EH (cell line): ENCODE data around the gene ZNF462.

ENCODE experiments used
- DNase-seq: peaks from one replicate; pipeline ENCODE4 v3.0.0-alpha.2; 2015; ENCODE audit warnings: low read depth

The ZNF462 gene

DNA sequence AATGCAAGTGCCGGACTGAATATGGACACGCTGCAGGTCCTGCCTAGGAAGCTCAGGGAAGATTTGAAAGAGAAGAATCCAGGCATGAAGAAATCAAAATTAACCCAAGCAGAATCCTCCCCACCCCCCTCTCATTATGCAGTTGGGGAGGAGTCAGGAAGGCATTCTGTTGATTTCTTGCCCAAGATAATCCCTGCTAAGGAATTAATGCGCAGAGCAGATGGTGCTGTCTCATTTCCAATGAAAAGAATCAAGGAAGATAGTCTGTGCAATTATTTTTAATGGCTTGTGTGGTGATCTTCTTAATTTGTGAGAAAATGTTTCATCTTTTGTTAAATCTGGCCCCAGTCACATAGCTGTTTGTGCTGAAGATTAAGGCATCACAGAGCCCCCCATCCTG is 145.0 kb downstream of the ZNF462 start:
- DNase-seq = no peak

DNA sequence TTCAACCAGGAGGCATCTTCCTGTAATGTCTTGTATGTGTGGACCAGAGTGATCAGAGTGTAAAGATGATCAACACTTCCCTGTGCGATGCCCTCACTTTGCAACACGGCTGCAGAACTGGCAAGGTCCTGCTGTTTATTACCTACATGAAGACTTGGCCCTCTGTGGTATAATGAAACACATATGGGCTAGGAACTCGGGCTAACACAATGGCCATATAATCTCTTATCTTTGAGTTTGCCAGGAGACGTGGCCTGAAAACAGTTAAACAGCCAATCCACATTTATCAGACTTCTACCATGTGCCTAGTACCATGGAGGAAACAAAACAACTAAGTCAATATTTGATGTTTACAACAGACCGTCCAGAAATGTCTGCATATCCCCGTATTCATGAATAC is 145.5 kb downstream of the ZNF462 start:
- DNase-seq = no peak

DNA sequence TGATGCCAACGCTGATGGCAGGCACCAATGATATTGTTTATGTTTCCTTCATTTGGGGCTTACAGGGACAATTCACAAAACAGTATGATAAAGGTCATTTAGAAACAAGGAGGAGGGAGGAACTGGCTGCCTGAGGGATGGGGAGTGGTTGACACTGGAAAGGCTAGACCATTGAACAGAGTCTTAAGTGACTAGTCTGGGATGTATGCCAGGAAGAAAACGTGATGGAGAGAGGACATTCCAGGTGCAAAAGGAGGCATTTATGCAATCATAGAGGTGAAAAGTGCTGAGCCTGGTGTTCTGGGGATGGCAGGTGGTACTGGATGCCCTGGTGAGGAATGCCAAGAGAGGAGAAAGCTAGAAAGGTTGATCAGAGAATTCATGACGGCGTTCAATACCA is 153.4 kb downstream of the ZNF462 start:
- no peak for DNase-seq

DNA sequence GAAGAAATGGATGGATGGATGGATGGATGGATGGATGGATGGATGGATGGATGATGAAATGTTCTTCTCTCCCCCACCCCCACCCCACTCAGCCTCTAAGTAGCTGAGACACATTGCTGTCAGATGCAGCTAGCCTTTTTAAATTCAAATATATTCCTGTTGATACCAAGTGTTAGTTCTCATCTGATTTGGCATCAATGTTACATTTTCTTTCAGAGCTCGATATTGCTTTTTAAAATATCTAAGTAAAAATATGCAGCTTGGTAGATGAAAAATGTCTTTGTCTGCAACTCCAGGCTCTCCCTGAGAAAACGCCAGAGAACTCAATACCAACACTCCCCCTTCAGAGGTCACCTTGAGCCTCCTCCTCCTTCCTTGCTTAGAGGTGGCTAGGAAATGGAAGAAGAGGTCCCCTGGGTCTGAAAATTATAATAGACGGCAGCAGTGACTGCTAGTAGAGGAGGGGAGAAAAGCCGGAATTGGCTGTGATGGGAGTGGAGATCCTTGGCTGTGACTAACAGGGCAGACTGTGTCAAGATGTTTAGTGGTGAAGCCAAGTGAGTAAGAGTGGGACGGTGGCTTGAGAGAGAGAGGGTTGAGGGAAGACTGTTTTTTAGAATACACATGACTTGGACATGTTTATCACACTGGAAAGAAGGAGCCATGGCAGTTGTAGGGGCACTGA is 156.0 kb downstream of the ZNF462 start:
- DNase-seq = peak; percentile 73

DNA sequence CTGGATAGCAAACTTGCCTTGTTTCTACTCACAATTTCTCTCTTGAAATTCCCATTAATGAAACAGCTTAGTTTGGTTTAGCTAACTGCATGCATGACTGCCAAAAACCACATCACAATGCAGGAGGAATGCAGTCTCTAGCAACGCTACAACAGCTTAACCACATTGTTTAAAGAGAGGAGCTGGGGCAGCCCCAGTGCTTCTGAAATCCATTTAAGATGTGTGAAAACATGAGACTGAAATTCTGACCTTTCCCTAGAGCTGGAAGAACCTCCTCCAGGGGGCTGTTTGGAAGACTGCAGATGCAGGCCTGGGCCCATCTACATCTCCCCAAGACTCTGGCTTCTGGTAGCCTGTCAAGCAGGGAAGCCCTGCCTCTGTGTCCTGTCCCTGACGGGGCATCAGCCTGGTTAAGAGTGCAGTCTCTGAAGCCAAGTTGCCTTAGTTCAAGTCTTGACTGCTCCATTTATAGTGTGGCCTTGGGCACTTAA is 157.1 kb downstream of the ZNF462 start:
- peak; percentile 95 for DNase-seq

DNA sequence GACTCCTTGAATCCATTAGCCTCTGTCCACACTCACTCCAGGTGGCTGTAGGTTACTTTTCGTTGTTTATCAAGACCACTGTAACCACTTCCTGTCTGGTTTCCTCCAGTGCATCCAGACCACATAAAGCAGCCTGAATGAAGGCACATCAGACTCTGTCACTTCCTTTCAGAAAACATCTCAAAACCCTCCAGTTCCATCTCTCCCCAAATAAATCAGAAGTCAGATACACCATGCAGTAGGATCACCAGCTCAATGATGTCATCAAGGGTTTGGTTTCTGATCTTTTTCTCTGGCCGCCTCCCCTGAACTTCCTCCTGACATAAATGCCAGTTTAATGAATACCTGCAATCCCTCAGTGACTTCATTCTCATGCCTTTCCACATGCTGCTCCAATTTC is 161.2 kb downstream of the ZNF462 start:
- no peak for DNase-seq

DNA sequence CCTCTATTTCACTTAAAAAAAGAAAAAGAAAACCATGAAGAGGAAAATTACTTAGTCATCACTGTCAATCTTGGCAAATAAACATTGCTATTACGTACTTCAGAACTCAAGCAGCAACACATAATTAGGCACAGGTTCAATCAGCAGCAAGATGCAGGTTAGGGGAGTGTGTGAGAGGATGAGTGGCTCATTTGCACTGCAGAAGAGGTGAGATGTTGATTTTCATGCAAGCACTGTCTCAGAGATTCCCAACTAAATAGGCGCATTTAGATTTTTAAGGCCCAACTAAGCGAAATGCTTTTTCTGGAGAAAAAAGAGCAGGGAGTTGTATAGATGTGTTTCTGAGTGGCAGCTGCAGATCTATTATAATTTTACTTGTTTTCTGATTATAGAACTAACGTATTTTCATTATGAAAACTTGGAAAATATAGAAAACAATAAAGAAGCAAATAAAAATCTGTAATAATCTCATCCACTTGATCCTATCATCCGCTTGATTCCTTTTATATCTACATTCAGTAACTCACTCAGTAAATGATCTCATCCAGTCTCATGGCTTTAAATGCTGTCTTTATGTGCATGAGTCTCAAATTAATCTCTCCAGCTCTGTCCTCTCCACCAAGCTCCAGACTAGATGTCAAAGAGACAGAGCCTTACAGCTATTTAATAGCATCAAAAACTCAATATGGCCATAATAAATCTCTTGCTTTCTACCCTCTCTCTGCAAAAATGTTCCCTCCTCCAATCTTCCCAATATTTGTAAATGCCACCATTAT is 162.5 kb downstream of the ZNF462 start:
- no peak for DNase-seq

DNA sequence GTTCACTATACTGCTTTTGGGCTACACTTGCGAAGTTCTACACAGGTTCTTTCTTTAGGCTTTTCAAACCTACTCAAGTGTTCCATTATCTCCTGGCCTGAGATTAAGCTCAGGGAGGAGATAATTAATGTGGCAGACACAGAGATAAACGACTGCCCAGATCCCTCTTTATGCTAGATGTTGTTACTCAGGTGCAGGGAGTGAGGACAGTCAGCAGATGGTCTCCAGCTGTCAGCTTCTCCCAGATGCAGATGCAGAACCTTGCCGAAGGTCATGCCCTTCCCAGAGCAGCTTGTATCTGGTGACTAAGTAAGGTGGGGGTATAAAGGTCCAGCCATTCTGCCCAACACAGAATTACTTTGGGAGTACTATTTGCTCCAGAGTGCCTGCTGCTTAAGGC is 166.2 kb downstream of the ZNF462 start:
- DNase-seq = no peak

DNA sequence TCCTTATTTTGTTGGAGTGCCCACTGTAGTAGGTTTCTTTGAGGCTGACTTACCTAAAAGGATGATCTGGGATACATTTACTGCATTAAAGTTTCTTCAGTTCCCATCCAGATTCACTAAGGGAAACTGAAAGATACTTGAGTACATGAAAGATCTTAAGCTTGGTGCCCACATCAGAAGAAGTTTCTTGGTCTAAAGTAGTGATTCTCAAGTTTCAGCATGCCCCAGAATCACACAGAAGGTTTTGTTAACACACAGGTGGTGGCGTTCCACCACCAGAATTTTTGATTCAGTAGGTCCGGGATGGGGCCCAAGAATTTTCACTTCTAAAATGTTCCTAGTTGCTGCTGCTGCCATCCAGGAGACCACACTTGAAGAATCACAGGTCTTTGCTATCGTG is 171.0 kb downstream of the ZNF462 start:
- no peak for DNase-seq

DNA sequence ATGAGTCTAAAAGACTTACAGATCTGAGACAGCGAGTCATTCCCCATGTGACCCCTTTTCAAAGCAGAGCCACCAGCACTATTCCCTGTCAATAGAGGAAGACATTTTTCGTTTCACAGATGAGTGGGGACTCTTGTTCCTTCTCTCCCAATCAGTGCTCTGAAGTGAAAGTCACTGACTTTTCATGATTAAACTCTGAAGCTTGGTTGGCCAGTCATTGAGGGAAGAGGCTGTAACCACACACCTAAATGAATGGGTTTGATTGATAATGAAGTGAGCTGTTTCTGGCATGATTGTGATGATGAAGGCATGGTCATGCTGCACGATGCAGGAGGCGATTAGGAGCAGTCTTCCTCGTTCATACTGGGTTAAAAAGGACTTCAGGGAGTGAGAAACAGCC is 171.9 kb downstream of the ZNF462 start:
- no peak for DNase-seq

DNA sequence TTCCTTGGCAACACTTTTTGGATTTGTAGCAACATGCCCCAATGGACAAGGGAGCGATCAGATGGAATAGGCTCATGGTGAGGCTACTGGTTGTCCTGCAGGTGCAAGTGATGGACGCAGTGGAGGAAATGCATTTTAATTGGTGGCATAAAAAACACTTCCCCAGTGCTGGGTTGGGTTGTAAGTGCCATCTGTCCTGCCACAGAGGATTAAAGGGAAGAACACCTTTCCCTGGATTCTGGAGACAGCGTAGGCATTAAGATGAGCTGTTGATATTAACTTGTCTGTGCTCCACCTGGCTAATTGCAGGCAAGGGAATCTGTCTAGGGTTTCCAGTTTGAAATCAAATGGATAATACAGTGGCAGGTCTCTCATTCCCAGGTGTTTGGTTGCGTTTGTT is 173.4 kb downstream of the ZNF462 start:
- no peak for DNase-seq

DNA sequence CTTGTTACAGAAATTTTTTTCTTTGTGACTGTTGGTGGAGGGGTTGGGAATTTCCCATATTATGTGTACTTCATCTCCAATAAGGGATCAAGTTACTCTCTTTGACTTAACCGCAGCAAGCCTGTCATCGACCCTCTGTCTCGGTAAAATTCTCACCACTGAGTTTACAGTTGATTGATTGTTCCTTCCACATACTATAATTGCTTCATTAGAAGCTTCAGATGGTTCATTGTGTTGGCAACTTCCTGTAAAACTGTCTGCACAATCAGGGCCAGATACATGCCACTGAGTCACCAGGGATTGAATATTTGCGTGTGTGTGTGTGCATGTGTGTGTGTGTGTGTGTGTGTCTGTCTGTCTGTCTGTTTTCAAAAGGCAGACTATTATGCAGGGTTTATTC is 176.6 kb downstream of the ZNF462 start:
- peak; percentile 36 for DNase-seq

DNA sequence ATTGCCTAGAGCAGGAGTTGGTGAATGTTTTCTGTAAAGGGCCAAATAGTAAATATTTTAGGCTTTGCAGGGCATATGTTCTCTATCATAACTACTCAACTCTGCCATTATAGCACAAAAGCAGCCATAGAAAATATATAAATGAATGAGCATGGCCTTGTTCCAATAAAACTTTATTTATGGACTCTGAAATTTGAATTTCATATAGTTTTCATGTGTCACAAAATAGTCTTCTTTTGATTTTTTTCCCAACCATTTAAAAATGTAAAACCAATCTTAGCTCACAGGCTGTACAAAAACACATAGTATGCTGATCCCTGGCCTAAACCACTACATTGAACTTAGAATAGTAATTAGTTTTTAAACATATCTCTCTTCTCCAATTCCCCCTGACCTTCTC is 179.6 kb downstream of the ZNF462 start:
- no peak for DNase-seq

DNA sequence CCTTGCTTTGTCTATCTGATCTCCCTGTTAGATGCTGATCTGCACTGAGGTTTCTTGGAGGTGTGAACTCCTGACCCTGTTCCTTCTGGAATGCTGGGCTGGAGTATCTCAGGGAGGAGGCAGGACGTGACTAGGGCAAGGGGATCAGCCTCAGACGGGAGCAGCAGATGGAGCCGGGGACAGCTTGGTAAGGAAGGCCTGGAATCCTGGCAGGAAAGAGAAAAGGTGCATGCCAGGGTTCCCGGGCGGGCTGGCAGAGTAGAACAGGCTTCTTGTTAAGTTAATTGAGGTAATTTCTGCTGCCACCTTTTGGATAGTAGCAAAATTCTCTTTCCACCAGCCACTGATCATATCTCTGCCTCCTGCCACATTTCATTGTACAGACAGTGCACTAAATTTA is 180.9 kb downstream of the ZNF462 start:
- DNase-seq = peak; percentile 6

DNA sequence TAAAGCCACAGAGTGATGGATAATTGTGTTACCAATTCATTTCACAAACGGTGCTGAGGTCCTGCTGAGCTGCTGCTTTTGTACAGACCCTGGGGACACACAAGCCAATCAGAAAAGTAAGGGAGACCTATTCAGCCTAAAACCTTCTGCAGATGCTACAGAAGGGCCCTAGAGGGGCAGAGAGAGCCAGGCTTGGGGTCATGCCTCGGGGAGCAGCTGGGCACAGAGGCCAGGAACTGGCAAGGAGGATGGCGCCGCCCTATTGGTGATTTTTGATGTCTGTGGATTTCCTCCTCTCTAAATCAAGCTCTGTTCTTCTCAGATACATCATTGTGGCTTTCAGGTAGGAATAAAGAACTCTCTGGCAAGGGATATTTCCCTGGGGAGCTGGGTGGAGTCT is 181.9 kb downstream of the ZNF462 start:
- no peak for DNase-seq

DNA sequence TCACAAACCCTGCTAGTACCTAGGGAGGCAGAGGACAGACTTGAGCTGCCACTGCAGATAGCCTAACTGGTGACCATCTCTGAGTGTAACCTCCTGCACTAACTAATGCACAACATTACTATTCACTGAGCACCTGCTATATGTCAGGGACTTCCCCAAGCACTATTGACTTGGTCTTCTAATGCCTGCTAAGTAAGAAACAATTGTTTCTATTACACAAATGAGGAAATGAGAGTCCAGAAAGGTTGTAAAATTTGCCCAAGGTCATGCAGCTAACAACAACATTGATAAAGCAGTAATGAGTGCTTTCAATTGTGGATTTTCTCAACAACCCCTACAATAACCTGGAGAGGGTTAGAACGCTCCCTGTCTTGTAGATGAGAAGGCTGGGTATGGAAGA is 183.7 kb downstream of the ZNF462 start:
- no peak for DNase-seq

DNA sequence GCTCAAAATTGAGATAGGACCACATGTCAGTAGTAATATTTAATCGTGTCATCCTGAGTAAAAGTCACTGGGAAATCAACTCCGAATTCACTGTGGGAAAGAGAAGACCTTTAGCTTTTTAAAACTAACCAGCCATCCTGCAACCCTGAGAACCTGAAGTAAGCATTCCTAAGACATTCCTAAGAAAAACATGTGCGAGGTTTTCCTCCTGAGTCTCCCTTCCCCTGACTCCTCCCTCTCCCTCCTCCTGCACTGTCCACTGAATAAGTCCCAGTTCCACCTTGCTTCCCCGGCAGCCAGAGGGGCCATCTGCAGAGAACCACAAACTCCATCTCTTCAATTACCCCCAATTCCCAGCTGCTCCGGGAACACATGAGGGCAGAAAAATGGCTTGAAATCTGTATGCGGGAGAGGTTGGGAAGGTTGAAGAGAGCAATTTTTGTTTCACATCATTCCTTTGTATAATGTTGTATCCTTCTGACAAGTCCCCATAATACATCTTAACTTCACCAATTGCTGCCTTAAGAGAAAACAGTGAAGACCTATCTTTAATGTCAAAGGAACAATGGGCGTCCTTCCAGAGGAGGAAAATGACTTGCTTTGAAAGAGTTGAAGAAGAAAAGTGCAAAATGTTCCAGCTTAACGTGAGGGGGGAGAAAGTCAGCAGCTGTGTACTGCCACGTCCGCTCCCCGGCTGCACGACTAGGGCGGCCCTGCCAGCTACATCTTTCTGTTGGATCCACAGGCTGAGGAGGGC is 186.3 kb downstream of the ZNF462 start:
- DNase-seq = peak; percentile 24

DNA sequence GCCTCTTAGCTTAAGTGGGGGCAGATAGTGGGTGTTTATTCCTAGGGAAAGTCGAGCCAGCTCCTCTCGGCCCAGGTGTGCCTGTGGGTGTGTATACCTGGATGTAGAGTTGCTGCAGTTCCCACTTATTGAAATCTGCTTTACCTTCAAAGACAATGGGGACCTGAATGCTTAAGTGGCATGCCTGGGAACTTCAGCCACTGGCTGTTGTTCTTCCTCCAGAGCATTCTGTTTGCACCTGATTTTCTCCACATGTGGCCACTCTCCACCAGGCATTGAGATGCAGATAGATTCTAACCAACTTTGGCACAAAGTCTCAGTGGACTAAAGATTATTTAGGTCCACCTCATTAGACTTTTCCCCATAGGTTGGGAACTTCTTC is 186.8 kb downstream of the ZNF462 start:
- no peak for DNase-seq

DNA sequence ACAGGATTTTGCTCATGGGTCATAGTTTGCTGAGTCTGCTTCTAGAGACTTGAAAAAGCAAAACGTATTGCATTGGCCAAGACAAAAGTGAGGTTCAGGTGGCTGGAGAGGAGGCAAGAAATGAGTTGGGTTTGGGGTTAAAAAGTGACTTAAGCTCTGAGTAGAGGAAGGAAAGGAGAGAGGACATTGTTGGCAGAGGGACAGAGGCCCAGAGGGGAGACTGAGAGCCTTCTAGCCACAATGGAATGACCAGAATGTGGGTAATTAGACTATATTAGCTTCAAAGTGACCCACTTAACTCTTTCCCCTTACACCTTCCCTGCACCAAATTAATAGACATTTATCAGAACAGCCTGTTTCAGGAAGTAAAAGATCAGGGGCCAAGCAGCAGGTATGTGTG is 188.4 kb downstream of the ZNF462 start:
- DNase-seq = no peak

DNA sequence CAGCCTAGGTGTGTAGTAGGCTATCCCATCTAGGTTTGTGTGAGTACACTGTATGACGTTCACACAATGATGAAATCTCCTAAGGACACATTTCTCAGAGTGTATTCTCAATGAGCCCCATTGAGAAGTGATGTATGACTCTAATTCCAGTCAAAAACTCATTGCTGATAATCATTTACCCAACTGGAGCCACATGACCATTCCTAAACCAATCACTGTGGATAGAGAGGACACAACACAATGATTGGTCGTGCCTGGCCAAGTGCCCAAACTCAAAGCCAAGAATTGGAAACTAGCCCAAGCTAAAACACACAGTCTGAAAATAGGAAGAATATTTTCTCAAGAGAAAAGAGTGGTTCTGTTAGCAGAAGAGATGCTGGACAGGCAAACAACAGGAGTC is 191.2 kb downstream of the ZNF462 start:
- DNase-seq = no peak

DNA sequence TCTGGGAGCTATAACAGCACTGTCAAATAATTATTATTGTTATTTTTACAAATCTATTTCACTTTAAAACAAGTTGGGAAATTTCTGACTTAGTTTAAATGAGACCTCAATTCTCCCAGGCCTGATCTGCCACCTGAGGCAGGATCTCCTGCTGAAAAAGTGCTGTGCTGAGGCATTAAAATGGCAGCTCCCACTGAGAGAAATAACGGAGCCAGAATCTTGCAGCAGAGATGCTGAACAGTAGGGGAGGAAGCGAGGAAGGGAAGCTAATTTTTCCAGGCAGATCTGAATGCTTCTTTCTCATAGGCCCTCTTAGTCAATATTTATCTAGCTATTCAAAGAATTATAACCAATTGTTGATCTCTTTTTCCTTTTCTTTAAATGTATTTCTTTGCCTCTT is 196.3 kb downstream of the ZNF462 start:
- no peak for DNase-seq

DNA sequence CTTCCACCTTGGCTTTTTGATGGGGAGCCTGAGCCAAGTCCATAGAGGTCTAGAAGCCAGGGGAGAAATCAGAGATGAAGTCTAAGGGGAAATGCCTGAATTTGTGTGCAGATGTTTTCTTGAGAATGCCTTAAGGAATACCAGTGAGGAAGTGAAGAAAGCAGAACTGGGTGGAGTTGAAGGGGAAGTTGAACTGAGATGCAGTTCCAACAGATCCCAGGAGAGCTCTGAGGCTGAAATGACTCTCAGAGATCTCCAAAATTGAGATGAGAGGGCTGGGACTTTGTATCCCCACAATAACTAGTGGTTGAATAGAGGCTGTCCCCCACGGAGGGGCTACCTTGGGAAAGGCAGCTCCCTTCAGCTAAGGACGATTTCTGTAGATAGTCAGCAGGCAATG is 197.1 kb downstream of the ZNF462 start:
- DNase-seq = no peak
